GM19043 (cell line): ENCODE data around the gene MYO16.
"Not testable (repeated sequence)": the region's sequence is repeated elsewhere in the genome, so short reads cannot be mapped to it uniquely, and the experiment has no call there.

Experiments used
- ATAC-seq: cut with Tn5 transposase; IDR thresholded peaks from one replicate; pipeline ENCODE4 v1.9.1; 2021; ENCODE audit warnings: low read depth; ENCODE audit not compliant: unreplicated experiment

Gene MYO16

DNA sequence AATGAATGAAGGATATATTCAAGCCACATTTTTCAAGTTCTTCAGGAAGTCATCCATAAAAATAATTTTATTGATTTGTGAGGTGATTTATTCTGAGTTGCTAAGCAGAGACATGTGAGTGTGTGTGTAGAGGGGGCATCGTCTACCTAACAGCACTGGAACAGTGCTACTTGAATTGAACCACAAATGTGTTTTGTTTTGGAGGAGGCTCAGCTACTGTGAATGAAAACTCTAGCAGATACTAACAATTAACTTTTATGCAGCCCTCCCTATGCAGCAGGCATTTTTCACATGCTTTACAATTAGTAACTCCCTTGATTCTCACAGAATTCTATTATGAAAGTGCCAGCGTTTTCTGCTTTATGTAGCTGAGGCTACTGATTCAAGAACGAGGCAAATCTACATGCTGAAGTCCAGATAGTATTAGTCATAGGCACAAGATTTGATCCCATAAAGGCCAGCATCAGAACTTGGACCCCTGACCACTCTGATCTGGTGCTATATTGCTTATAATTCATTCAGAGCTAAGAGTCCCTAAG lies 103.7 kb downstream of the MYO16 start:
- ATAC-seq, result no peak

DNA sequence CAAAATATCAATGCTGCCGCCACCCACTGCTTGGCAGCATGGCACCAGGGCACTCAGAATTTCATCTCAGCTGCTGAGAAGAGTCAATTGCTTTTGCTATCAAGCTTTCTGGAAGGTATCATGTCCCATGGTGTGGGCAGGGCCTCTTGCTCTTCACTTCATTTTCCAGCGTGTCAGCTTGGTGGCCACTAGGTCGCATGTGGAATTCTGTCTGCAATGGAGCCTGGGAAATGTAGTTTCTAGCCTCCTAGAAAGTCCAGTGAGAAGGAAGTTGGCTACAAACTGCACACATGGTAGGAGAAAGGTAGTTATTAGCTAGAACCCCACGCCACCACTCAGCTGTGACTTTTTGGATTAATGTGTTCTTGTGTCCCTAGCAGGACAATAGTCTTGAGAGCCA lies 105.3 kb downstream of the MYO16 start:
- no peak for ATAC-seq

DNA sequence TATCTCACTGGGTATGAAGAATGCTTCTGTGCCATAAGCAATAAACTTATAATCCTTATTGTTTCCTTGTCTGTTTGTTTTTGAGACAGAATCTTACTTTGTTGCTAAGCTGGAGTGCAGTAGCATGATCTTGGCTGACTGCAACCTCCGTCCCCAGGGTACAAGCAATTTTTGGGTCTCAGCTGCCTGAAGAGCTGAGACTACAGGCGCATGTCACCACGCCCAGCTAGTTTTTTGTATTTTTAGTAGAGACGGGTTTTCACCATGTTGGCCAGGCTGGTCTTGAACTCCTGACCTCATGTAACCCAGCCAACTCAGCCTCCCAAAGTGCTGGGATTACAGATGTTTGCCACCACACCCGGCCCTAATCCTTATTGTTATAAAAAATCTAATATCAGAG lies 112.5 kb downstream of the MYO16 start:
- no peak for ATAC-seq

DNA sequence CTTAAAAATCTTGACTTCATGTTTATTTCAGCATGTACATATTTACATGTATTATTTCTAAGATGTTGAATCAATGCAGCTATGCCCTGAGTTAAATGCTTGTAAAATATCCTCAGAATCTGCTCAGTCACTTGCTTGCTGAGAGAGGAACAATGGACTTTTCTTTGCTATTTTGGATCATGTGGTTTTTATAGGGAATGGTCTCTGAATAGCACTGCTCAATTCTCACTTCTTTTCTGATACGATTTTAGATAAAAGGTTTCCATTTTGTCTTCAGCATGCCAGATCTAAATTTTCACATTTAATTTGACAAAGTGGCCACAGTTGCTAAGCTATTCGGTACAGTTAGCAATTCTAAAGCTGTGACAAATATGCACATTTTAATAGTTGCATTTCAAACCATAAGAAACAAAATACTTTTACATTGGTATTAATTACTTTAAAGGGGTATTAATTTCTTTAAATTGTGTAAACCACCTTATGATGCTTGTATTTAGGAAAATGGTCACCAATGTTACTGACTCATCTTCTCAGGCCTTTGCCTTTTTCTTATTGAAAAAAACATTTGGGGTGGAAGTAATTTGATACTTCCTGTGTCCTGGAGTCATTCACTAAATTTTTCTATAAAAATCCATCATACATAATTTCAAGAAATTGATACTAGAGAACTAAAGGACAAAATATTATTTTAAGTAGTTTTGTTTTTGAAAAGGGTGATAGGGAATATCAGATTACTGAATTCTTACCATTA lies 113.5 kb downstream of the MYO16 start:
- ATAC-seq, result no peak

DNA sequence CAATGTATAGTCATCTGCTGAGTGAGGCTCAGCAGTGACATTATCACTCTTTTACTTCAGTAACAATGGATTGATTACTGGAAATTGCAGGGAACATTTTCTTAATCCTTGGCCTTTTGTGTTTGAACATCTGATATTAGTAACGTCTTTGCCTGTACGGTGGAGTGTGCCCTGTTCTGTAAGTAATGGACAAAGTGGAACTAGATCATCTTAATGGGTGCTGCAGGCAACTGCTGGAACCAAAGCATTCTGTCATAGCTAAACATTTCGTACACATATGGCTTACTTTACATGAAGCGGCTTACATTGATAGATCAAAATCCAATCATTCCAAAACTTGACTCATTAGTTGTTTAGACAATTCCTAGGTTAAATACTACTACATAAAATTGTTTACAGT lies 114.1 kb downstream of the MYO16 start:
- ATAC-seq, result no peak

DNA sequence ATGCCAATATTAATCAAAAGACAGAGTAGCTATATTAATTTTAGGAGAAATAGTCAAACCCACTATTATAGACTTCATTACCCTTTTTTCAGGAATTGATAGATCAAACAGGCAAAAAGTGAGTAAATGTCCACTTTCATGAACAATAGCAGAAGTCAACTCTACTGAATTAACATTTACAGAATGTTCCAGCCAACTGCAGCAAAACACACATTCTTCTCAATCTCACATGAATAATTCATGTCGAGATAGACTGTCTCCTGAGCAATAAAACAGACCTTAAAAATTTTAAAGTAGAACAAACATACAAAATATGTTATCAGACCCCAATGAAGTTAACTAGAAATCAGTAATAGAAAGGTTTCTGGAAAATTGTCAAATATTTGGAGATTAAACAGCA lies 118.4 kb downstream of the MYO16 start:
- ATAC-seq, result no peak

DNA sequence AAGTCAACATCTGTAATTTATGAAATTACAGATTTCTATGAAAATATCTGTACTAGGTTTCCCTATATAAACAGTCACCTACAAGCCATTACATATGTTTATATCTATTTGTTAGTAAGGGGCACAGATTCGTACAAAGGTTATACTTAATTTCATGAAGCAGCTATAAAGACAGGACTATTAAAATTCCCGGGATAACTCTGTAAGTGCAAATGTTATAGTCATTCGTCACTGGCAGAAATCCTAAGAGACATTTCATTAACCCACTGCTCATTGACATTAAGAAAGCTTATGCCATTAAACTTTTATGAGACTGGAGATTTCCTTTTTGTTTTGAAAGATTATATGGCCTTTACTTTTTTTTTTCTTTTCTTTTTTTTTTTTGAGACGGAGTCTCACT lies 122.9 kb downstream of the MYO16 start:
- ATAC-seq, result no peak

DNA sequence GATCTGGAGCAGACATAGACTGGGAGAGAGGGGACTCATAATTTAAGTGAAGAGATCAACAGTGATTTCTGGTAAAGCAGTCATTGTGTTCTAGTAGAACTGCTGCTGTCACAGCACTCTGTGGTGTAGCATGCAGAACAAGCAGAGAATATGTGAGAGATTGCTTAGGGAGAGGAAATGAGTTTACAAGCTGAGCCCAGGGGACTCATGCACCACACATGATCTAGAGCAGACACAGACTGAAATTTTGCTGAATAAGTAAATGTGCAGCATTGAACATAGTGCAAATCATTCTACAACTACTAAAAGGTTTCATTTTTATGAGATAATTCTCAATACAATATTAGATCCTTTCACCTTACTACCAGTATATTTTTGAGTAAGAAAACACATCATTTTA lies 125.7 kb downstream of the MYO16 start:
- no peak for ATAC-seq

DNA sequence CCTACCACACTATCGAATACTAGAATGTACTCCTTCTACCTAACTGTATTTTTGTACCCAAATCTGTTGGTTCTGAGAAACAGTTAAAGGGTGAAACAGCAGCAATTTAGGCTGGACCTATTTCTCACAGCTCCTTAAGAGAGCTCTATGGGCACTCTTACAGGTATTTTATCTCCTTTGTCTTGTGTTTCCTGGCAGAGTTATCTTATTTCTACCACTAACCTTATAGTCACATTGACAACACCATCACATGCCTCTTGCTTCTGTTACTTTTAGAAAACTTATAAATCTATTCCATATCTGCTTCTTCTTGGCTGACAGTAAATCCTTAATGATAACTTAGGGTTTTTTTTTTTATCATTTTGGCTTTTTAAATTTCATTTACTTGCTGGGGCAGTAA lies 130.7 kb downstream of the MYO16 start:
- ATAC-seq, result no peak

DNA sequence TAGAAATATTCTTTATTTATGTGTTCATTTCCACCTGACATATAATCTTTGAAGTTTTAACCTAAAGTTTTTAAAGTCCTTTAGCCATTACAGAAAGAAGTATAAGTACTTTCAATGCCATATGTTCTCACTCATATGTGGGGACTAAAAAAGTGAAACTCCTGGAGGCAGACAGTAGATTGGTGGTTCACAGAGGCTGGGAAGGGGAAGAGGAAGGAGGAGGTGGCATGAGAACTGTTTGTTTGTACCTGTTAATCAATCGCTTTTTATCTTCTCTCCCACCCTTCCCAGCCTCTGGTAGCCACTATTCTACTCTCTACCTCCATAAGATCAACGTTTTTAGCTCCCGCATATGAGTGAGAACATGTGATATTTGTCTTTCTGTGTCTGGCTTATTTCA lies 131.1 kb downstream of the MYO16 start:
- ATAC-seq, result no peak

DNA sequence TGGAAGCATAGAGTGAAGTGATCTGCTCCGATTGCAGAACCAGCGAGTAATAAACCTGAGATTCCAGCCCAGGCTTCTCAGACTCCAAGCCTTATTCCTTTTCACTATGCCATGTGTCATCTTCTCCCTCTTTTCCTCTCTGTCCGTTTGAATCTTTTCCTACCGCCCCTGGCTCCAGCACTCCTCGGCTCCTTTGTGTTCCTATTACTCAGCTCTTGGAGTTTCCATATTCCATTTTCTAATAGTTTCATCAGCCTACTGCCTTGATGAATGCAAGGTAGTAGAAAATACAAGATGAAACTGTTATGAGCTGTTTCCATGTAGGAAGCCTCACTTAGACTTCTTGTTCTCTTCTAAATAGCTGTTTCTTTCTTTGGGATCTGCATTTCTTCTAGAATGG lies 138.6 kb downstream of the MYO16 start:
- ATAC-seq, result no peak

DNA sequence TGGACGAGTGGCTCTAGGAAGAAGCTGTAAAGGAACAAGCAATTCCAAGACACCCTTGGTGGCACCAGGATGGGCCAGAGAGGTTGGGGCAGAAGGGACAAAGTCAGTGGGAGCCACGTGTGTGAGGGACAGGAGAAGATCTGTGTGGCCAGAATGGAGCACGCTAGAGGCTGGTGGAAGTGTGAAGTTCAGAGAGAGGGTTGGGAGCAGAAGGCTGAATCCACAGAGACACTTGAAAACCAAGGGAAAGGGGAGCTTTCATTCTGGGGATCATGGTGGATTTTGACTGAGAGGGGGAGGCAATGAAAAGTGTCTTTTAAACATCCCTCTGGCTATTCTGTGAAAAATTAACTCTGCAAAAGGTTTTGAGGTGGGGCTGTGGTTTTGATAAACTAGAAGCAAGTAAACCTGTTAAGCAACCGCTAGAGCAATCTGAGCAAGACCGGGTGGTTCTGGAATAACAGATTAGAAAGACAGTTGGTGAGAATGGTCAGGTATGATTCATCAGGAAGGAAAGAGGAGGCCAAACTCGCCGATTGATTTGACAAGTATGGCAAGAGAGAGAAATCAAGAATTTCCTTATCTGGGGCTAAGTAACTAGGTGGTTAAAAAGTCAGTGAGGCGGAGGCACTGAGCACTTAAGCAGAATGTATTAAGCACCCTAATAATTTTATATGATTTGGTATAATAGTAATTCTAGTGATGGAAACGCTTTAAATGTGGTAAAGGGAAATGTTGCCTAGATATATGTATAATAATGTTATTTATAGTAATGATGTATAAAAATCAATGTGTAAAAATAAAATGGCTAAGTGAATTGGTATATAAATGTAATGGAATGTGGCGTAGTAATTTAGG lies 140.0 kb downstream of the MYO16 start:
- no peak for ATAC-seq

DNA sequence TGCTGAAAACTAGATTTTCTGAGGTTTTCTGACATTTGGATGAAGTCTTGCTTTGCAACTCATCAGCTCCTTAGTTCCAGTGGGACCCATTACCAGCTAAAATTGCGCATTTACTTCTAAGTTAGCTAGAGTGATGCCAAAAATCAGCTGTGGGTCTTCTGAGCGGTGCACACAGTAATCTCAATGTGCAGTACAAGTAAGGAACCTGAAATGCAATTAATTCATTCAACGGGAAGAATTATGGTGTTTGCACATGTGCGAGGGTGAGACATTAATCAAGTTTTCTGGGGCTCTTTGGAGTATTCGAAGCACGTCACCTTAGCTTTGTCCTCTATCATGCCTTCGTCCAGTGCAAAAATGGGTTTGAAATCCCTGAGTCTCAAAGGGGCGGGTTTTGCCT lies 146.2 kb downstream of the MYO16 start:
- ATAC-seq, result no peak

DNA sequence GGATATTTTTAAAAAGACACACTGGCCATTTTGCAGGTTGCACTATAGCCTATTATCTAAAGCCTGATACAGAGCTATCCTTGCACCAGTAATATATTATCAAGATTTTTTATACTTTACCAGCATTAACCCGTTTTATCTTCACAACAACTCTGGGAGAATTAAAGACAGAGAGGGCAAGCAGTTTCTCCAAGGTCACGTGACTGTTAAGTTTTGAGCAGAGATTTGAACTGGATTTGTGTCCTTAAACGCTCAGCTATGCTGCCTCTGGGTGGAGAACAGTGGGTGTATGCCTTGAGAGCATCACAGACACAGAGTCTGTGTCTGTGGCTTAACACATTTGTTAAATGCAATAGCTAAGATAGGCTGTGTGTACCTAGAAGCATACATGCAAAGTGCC lies 147.2 kb downstream of the MYO16 start:
- no peak for ATAC-seq

DNA sequence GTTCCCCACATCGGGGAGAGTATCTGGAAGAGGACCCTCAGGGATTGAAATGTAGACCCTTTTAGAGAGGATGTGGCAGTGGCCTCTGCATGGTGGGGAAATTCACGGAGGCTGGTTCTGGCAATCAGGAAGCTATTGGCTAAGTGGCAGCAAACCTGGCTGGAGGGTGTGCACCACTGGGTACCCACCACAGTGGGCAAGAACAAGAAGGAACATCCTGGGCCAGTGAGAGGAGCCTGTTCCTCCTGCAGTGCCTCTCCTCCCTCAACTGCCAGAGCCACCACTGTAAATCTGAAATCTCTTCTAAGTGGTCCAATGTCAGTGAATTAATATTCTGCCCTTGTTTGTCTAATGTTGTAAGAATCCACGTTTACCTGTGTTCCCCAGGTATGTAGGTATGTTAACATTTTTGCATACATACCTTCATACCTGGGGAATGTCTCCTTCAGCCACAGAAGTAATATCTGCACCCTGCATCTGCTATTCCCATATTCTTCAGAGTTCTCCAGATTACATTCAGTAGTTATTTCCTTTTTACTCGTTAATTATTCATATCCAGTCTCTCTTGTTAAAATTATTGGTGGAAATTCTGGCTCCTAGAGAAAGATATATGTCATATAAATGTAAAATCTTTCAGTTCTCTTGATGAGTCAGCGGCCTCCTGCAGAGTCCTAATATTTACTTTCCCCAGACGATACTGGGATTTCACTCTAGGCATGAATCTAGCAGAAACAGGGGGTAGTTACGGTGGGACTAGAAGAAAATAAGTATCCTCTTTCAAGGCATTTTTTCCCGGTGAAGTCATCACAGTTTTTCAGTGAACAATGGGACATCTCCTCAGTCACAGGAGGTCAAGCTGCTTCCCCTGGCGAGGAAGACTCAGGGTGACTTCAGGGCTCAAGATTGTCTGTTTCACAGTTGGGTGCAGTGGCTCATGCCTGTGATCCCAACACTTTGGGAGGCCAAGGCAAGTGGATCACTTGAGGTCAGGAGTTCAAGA lies 148.3 kb downstream of the MYO16 start:
- ATAC-seq, result no peak

DNA sequence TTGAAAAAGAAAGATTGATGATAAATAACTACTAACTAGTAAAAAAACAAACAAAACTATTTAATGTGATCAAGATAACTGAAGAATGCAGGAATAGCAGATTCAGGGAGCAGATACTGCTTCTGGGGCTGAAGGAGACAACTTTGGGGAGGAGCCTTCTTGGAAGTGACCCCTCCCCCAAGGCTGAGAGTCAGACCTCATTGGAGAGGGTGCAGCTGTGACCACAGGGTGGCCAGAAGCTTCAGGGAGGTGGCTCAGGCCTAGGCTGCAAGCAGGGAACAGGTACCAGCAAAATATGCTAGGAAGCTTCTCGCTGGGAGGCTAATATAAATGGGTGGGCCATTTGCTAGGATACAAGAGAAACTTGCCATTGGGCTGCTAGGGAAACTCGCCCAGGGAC lies 149.9 kb downstream of the MYO16 start:
- no peak for ATAC-seq

DNA sequence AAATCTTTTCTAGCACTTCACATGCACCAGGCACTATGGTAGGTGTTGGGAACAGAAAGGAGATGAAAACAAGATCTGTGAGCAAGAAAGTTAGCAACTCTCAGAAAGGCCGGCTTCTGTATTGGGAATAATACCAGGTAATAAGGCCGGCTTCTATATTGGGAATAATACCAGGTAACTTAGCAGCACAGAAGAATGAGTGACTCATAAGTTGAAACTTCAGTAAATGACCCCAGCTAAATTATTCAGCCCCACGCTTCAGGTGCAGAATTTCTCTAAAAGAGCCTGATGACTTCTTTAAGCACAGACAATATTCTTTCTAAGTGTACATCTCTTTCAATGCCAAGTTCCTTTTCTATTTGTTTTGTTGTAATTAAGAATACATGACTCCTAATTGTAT lies 151.3 kb downstream of the MYO16 start:
- ATAC-seq, result no peak

DNA sequence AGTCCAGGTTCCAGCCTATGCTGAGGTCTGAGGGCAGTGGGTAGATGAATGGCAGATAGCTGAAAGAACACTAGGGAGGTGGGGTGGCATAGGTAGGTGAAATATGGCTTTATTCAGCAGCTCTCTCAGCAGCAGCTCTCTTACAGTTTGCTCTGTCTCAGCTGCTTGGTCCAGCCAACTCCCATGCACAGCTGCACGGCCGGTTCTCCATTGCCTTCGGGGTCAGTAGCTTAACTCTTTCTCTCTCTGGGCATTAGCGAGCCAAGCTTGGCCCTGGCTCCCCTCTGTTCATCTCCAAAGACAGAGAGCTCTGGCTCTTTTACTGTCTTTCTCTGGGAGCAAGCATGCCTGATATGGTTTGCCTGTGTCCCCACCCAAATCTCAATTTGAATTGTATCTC lies 151.9 kb downstream of the MYO16 start:
- no peak for ATAC-seq

DNA sequence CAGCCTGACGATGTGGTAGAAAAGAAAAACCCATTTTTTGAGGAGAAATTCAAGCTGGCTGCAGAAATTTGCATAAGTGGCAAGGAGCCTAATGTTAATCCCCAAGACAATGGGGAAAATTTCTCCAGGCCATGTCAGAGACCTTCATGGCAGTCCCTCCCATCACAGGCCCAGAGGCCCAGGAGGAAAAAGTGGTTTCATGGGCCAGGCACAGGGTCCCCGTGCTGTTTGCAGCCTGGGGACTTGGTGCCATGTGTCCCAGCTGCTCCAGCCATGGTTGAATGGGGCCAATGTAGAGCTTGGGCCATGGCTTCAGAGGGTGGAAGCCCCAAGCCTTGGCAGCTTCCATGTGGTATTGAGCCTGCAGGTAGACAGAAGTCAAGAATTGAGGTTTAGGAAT lies 153.1 kb downstream of the MYO16 start:
- not testable (repeated sequence) for ATAC-seq

DNA sequence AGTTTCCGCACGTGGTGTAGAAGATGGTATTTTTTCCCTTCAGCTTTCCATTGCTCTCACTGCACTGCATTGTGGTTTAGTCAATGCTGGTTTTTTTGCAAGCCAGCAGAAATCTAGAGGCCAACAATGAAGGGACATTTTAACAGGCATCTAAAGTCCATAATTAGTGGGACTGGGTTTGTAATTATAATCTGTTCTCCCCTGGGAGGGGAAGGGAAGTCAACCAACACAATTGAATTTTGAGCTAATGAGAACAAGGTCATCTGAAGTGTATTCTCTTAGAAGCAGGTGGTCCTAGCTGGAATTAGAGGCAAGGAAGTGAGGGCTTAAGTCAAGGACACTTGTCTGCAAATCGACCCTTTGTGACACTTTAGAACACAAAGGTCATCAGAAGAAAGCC lies 156.4 kb downstream of the MYO16 start:
- no peak for ATAC-seq
